Left lung (tissue), 10 donors: ENCODE results near the gene LLGL2. TPM values are rescaled to one million over a fixed set of nuclear protein-coding genes. Genes with fewer than 3 reads are reported as not detected.

Source experiments
- ATAC-seq: fragments of 200-7000 bp; cut with Tn5 transposase; one replicate; pipeline ENCODE4 v1.9.1; 2020; ENCODE audit warnings: moderate library complexity
- DNase-seq, 4 donors: peaks; one replicate each; pipeline ENCODE4 v3.0.0-alpha.2; 2013 to 2020
- H3K27ac ChIP-seq, 2 donors: fragments of 200-600 bp; sonication (generic) in 1 of 2; one replicate each; pipeline versions ENCODE4 v1.5.0 to v1.8.0; 2020 to 2021
- H3K27me3 ChIP-seq, 2 donors: fragments of 200-600 bp; sonication (generic) in 1 of 2; one replicate each; pipeline versions ENCODE4 v1.5.0 to v1.8.0; 2020 to 2021
- H3K36me3 ChIP-seq, 2 donors: fragments of 200-600 bp; sonication (generic) in 1 of 2; one replicate each; pipeline versions ENCODE4 v1.5.0 to v1.8.0; 2020 to 2021
- H3K4me1 ChIP-seq, 2 donors: fragments of 200-600 bp; one replicate each; pipeline ENCODE4 v1.8.0; 2021
- H3K4me3 ChIP-seq, 2 donors: fragments of 200-600 bp; sonication (generic) in 1 of 2; one replicate each; pipeline versions ENCODE4 v1.5.0 to v1.8.0; 2020 to 2021; ENCODE audit warnings: mild to moderate bottlenecking in 1 of 2
- H3K9me3 ChIP-seq, 2 donors: fragments of 200-600 bp; sonication (generic) in 1 of 2; one replicate each; pipeline versions ENCODE4 v1.5.0 to v1.8.0; 2020 to 2021
- CTCF ChIP-seq, 2 donors: fragments of 200-600 bp; sonication (generic) in 1 of 2; IDR thresholded peaks; one replicate each; pipeline versions ENCODE4 v1.5.0 to v1.8.0; 2021; ENCODE audit warnings: antibody characterized with exemption in 2 of 2
- intact Hi-C, 2 donors: fragments of 100-400 bp; cut with DNase I; formaldehyde crosslinking; loops; one replicate each; pipeline versions ENCODE4 v1.11.2 to v1.14.2; 2022
- polyA plus RNA-seq, 6 donors: library from polyadenylated mRNA; unstranded; fragments of 120-200 nt; gene quantifications; one replicate each; pipeline ENCODE4 v1.2.1, GENCODE V29; 2013; ENCODE audit not compliant: insufficient read length in 6 of 6
- total RNA-seq, 2 donors: library from RNA; stranded (reverse); fragmentation: NEBNext Ultra II Directional; extraction: Animal tissue kit (Norgen Biotek cat#: 25700); gene quantifications; one replicate each; pipeline ENCODE4 v1.2.1, GENCODE V29; 2021
- donor health status: DM: no; HTN: yes; CAD: no.
- donor health status: DM: no; HTN: no; CAD: no.

Gene LLGL2
- total and polyA plus RNA-seq, 8 donors, result 38.0 to 173 (median 53.1) TPM

GRCh38 chr17:75552425-75553294 is 27.2 kb downstream of the LLGL2 start:
- Histone ChIP-seq H3K27ac (peak overlapping the region in 1 of 2 donors; percentile 5), H3K9me3 (no peaks in the 10 kb centered on the region), H3K27me3 (no peaks in the 10 kb centered on the region), H3K4me3 (no peak overlapping the region), H3K4me1 (peaks cover 4 to 7% of the 10 kb centered on the region in 2 donors), H3K36me3 (no peaks in the 10 kb centered on the region)
- ATAC-seq, result no peak
- DNase-seq, result no peak
- intact Hi-C loops, result no loop called here
- no peak for TF ChIP-seq CTCF (IDR thresholded peaks at IDR 0.05)

DNA sequence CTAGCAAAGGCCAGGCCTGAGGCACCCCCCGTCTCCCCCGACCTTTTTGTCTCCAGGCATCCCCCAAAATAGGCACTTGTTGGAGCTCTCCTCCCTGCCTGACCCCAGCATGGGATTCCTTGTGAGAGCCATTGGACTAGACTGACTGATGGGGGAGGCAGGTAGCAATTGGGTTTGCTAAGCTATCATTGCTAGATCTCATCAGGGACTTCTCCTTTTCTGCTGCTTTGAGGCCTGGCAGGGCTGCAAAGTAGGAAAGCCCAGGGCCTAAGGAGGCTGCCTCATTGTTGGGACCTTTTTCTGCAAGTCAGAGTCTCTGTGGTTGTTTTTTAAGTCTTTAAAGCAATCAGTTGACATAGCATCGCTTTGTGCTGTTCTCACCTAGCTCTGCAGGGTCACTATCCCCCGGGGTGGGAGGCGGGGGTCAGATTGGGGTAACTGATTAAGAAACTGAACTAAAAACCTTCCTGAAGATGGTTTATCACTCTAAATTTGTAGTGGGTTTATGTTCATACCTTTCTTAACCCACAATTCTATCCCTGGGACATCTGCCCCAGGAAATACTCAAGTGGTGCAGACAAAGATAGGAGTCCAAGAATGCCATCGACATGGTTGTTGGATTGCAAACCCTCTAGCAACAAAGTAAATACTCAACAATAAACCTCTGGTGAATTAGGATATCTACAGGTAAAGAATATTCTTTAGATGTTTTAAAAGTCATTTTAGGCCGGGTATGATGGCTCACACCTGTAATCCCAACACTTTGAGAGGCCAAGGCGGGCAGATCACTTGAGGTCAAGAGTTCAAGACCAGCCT is 28.0 kb downstream of the LLGL2 start:
- H3K4me3 ChIP-seq, result no peak overlapping the region
- no peaks in the 10 kb centered on the region for H3K27me3 ChIP-seq
- no peak for TF ChIP-seq CTCF (IDR thresholded peaks at IDR 0.05)
- no peak overlapping the region for H3K27ac ChIP-seq
- intact Hi-C loops, result no loop called here
- no peak for ATAC-seq
- H3K36me3 ChIP-seq, result peaks cover 0 to 4% of the 10 kb centered on the region in 2 donors
- peaks cover 4 to 7% of the 10 kb centered on the region in 2 donors for H3K4me1 ChIP-seq
- no peak for DNase-seq
- H3K9me3 ChIP-seq, result no peaks in the 10 kb centered on the region

DNA sequence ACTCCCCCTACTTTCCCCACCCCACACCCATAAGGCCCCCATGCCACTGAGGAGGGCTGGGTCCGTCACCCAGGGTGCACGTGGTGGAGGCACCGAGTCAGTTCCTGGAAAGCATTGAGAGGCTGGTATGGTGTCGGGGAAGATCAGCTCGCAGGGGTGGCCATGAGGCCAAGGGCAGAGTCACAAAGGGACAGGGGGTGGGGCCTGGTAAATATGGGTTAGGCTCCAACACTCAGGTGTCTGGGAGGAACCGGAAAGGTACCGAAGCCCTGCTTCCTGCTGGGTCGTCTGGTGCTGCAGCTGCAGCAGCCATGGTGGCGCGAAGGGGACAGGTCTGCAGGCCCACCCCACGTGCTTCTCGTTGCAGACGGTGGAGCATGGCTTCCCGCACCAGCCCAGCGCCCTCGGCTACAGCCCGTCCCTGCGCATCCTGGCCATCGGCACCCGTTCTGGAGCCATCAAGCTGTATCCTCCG is 30.2 kb downstream of the LLGL2 start:
- Histone ChIP-seq H3K4me1 (peaks cover 4 to 7% of the 10 kb centered on the region in 2 donors), H3K4me3 (no peak overlapping the region), H3K9me3 (no peaks in the 10 kb centered on the region), H3K36me3 (peaks cover 0 to 22% of the 10 kb centered on the region in 2 donors), H3K27me3 (no peaks in the 10 kb centered on the region), H3K27ac (no peak overlapping the region)
- no peak for TF ChIP-seq CTCF (IDR thresholded peaks at IDR 0.05)
- intact Hi-C loops, result no loop called here
- no peak for ATAC-seq
- DNase-seq, result peak in 1 of 4 donors; percentile 72

- Histone ChIP-seq H3K27me3 (no peaks in the 10 kb centered on the region), H3K27ac (peak overlapping the region in 1 of 2 donors; percentile 53), H3K4me1 (peaks cover 4 to 7% of the 10 kb centered on the region in 2 donors), H3K36me3 (peaks cover 0 to 28% of the 10 kb centered on the region in 2 donors), H3K9me3 (no peaks in the 10 kb centered on the region), H3K4me3 (no peak overlapping the region)
- no peak for TF ChIP-seq CTCF (IDR thresholded peaks at IDR 0.05)
- ATAC-seq (peak; percentile 89), DNase-seq (peak in 3 of 4 donors; percentile 78 to 84 (median 81))
- intact Hi-C loops, result no loop called here
Observed at GRCh38 chr17:75557075-75557851, 31.8 kb downstream of the LLGL2 start.
